K562 (cell line): Measurements from ENCODE around the gene PRDX1. TPM values are rescaled to one million over a fixed set of nuclear protein-coding genes. Genes with fewer than 3 reads are reported as not detected.
A peak's percentile ranks its signal among the peaks of the same experiment; 100 is the strongest.

Experiments
- ATF1 ChIP-seq, 2 experiments: fragments of 450-650 bp in 1 of 2; IDR thresholded peaks; 2 replicates each; pipeline ENCODE4 v1.6.1; 2016; ENCODE audit warnings: missing compliant biosample characterization in 1 of 2, missing genetic modification characterization in 1 of 2
- BHLHE40 ChIP-seq: IDR thresholded peaks from 2 replicates; pipeline ENCODE4 v1.6.1; 2011; ENCODE audit warnings: low read length, improper control_type of control experiment
- BRD4 ChIP-seq: fragments of 200-600 bp; sonication (generic); IDR thresholded peaks from 2 replicates; pipeline ENCODE4 v1.6.1; 2017; ENCODE audit warnings: inconsistent platforms
- CCAR2 ChIP-seq: fragments of 200-400 bp; formaldehyde crosslinking; IDR thresholded peaks from 2 replicates; pipeline ENCODE4 v1.6.1; 2017; ENCODE audit warnings: mild to moderate bottlenecking, low read depth, low read length
- E2F8 ChIP-seq: fragments of 450-650 bp; IDR thresholded peaks from 2 replicates; pipeline ENCODE4 v1.7.1; 2018; ENCODE audit warnings: mild to moderate bottlenecking, low read depth; ENCODE audit not compliant: partially characterized antibody
- HMG20B ChIP-seq: fragments of 250-450 bp; sonication (Bioruptor Pico); IDR thresholded peaks from 2 replicates; pipeline ENCODE4 v1.5.0; 2021; ENCODE audit warnings: mild to moderate bottlenecking
- HNRNPL ChIP-seq: fragments of 200-400 bp; formaldehyde crosslinking; IDR thresholded peaks from 2 replicates; pipeline ENCODE4 v1.6.1; 2017; ENCODE audit warnings: low read depth, mild to moderate bottlenecking, low read length
- KAT8 ChIP-seq: fragments of 450-650 bp; IDR thresholded peaks from 2 replicates; pipeline ENCODE4 v1.6.1; 2016; ENCODE audit warnings: low read depth, mild to moderate bottlenecking
- KHSRP ChIP-seq: fragments of 450-650 bp; IDR thresholded peaks from 2 replicates; pipeline ENCODE4 v1.6.1; 2017
- MCM2 ChIP-seq: fragments of 450-650 bp; IDR thresholded peaks from 2 replicates; pipeline ENCODE4 v1.6.1; 2017; ENCODE audit warnings: low read depth, mild to moderate bottlenecking
- MXD1 ChIP-seq: fragments of 250-450 bp; sonication (Bioruptor Pico); IDR thresholded peaks from 2 replicates; pipeline ENCODE4 v1.8.0; 2021; ENCODE audit warnings: borderline replicate concordance, mild to moderate bottlenecking, moderate library complexity; ENCODE audit not compliant: poor library complexity, severe bottlenecking
- MYNN ChIP-seq, 2 experiments: sonication (generic); formaldehyde crosslinking in 1 of 2; IDR thresholded peaks; 2 replicates each; pipeline versions ENCODE4 v1.5.0 to v1.6.1; 2016 to 2020; ENCODE audit warnings: antibody characterized with exemption in 1 of 2, missing genetic modification reagents in 1 of 2
- NONO ChIP-seq, 2 experiments: fragments of 200-400 bp in 1 of 2; fragments of 450-650 bp in 1 of 2; formaldehyde crosslinking in 1 of 2; IDR thresholded peaks; 2 replicates each; pipeline ENCODE4 v1.6.1; 2017; ENCODE audit warnings: low read depth in 2 of 2, mild to moderate bottlenecking in 2 of 2, moderate library complexity in 2 of 2, low read length in 1 of 2
- PCBP1 ChIP-seq: fragments of 200-400 bp; formaldehyde crosslinking; IDR thresholded peaks from 2 replicates; pipeline ENCODE4 v1.6.1; 2018; ENCODE audit warnings: mild to moderate bottlenecking, low read depth, low read length; ENCODE audit not compliant: poor library complexity, severe bottlenecking
- RBM17 ChIP-seq: fragments of 200-400 bp; formaldehyde crosslinking; IDR thresholded peaks from 2 replicates; pipeline ENCODE4 v1.6.1; 2017; ENCODE audit warnings: low read depth, mild to moderate bottlenecking, low read length, borderline replicate concordance
- RFX1 ChIP-seq: fragments of 450-650 bp; IDR thresholded peaks from 2 replicates; pipeline ENCODE4 v1.6.1; 2016; ENCODE audit warnings: mild to moderate bottlenecking, moderate library complexity
- SIX5 ChIP-seq, 2 experiments: IDR thresholded peaks; 2 replicates each; pipeline ENCODE4 v1.6.1; 2011; ENCODE audit warnings: low read length in 2 of 2, borderline replicate concordance in 1 of 2, low read depth in 1 of 2, mild to moderate bottlenecking in 1 of 2, moderate library complexity in 1 of 2; ENCODE audit not compliant: insufficient read depth in 1 of 2
- SMAD1 ChIP-seq: fragments of 150-350 bp; IDR thresholded peaks from 2 replicates; pipeline ENCODE4 v1.6.1; 2014; ENCODE audit warnings: low read length, low read depth; ENCODE audit not compliant: partially characterized antibody
- SMC3 ChIP-seq: conservative IDR thresholded peaks from 2 replicates; pipeline ENCODE4 v1.6.1; 2011; ENCODE audit warnings: low read depth, low read length, improper control_type of control experiment; ENCODE audit not compliant: insufficient read depth
- TAF9B ChIP-seq: fragments of 450-650 bp; IDR thresholded peaks from 2 replicates; pipeline ENCODE4 v1.6.1; 2018; ENCODE audit warnings: mild to moderate bottlenecking; ENCODE audit not compliant: partially characterized antibody
- THRB ChIP-seq: fragments of 450-650 bp; formaldehyde crosslinking; conservative IDR thresholded peaks from 2 replicates; pipeline ENCODE4 v1.4.0; 2022; ENCODE audit warnings: mild to moderate bottlenecking, missing genetic modification characterization
- ZC3H8 ChIP-seq: fragments of 450-650 bp; IDR thresholded peaks from 2 replicates; pipeline ENCODE4 v1.6.1; 2017
- ZEB2 ChIP-seq: fragments of 450-650 bp; IDR thresholded peaks from 2 replicates; pipeline ENCODE4 v1.6.1; 2016
- ZNF12 ChIP-seq: sonication (generic); formaldehyde crosslinking; IDR thresholded peaks from 2 replicates; pipeline ENCODE4 v1.4.0; 2020; ENCODE audit warnings: mild to moderate bottlenecking, missing genetic modification reagents
- polyA plus RNA-seq, 8 experiments: library from polyadenylated mRNA; depleted of rRNA in 4 of 8; stranded (reverse) in 5 of 8; unstranded in 3 of 8; fragments of >200 nt; fragmentation: Nextera tagmentation in 2 of 8; fragmentation: Illumina TruSeq in 1 of 8; extraction: Ambion mirVana in 2 of 8; extraction: Trizol in 1 of 8; gene quantifications; 2 replicates each; pipeline versions ENCODE4 v1.2.1 to v1.2.3, GENCODE V29; 2011 to 2014; ENCODE audit warnings: inconsistent platforms in 1 of 8, missing spikeins in 1 of 8
- total RNA-seq, 7 experiments: library from RNA; depleted of rRNA in 6 of 7; stranded (reverse); fragments of >200 nt in 6 of 7; fragmentation: Illumina TruSeq in 2 of 7; extraction: Trizol in 2 of 7; gene quantifications; 2 replicates each; pipeline versions ENCODE4 v1.2.1 to v1.2.3, GENCODE V29; 2011 to 2021; ENCODE audit warnings: low replicate concordance in 1 of 7

The PRDX1 gene
- total and polyA plus RNA-seq, 9 of the 15 experiments (the other 6 are each of a cell fraction or from before 2014, with no cell fraction given): 748 to 2,388 (median 1,045) TPM

GRCh38 chr1:45521413-45522323 is at the start of gene PRDX1 (continued):
- TF ChIP-seq CCAR2 (no peak), HMG20B (CRISPR knock-in tag) (no peak), KAT8 (no peak), THRB (peak; percentile 96), PCBP1 (peak; percentile 96), SMAD1 (peak; percentile 98), HNRNPL (peak; percentile 86), RFX1 (no peak), SIX5 (IDR thresholded peaks at IDR 0.05; ENCODE audit: borderline replicate concordance in 1 of 2, insufficient read depth in 1 of 2, low read depth in 1 of 2, low read length in 2 of 2) (no peak), ZEB2 (peak; percentile 14; the same call in 1 of the 2 replicates), SMC3 (peak; percentile 32; the same call in 1 of the 2 replicates), BRD4 (peak; percentile 88), ZNF12 (CRISPR knock-in tag) (peak; percentile 83), KHSRP (no peak), MCM2 (no peak), MXD1 (CRISPR knock-in tag) (peak; percentile 24), RBM17 (no peak), ATF1 (CRISPR knock-in tag; IDR thresholded peaks at IDR 0.05) (no peak; the same call in 1 of the 2 replicates), ATF1 (tag; IDR thresholded peaks at IDR 0.05) (peak; percentile 81), TAF9B (peak; percentile 98), ZC3H8 (peak; percentile 17; the same call in 1 of the 2 replicates), MYNN (IDR thresholded peaks at IDR 0.05) (peak; percentile 34; the same call in 1 of the 2 replicates), MYNN (CRISPR knock-in tag; IDR thresholded peaks at IDR 0.05) (no peak), E2F8 (peak; percentile 56), BHLHE40 (peak; percentile 53; the same call in 1 of the 2 replicates), NONO (IDR thresholded peaks at IDR 0.05; ENCODE audit: low read depth in 2 of 2, low read length in 1 of 2) (peak; percentile 24 to 98; a peak in 3 of 4 replicates)
